ENCODE measurements around the gene CDC14A. TPM values are rescaled to one million over a fixed set of nuclear protein-coding genes. Genes with fewer than 3 reads are reported as not detected.
A peak's percentile ranks its signal among the peaks of the same experiment; 100 is the strongest.

Gene CDC14A
- total and polyA plus RNA-seq, 11 donors: 1.7 to 8.8 (median 3.5) TPM

DNA sequence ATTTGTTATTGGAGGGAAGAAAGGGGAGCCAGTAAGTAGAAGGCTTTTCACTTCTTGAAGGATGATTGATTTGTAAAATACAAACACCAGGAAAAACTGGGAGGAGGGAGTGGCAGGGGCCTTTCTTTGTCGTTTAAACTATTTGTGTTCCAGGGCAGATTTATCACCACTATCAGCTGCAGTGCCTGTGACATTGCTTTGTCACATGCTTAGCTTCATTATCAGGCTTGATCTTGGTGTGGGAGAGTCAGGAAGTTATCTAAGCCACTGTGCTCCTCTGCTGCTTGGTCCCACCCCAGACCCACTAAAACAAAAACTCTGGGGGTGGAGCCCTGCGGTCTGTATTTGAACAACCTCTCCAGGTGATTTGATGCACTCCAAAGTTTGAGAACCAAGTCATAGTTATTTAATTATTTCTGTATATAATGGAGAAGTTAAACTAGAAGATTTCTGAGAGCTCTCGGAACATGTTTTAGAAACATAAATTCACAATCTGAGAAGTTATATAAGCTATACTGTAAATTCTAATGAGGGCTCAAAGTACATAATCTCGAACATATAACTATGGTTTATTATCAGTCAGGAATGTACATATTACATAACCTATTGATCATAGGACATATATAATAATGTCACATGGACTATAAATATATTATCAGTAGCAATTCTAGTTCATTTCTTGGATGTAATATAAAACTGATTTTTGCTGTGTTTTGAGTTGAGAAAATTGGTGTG lies 87.9 kb downstream of the CDC14A start:
- Histone ChIP-seq H3K4me3 (no peak overlapping the region), H3K27me3 (no peaks in the 10 kb centered on the region), H3K27ac (peak overlapping the region in 7 of 12 donors; percentile 15 to 56 (median 45)), H3K9me3 (no peaks in the 10 kb centered on the region), H3K4me1 (peaks cover 0 to 60% (median 9%) of the 10 kb centered on the region in 12 donors), H3K36me3 (peaks cover 0 to 3% (median 0%) of the 10 kb centered on the region in 9 donors)
- WGBS, 4 donors: 54 to 59% (median 56%) methylated on average over 4 of the region's 4 CpGs
- intact Hi-C loops (cut with DNase I): loop anchor here in 6 of 10 donors (5.0 to 10.0 kb wide), 4 partner anchors 83 to 155 kb away; partner anchors contain the start of gene CDC14A (in 5 of the 6)
- TF ChIP-seq POLR2A (IDR thresholded peaks at IDR 0.05): no peak
- TF ChIP-seq, protein P1, sequence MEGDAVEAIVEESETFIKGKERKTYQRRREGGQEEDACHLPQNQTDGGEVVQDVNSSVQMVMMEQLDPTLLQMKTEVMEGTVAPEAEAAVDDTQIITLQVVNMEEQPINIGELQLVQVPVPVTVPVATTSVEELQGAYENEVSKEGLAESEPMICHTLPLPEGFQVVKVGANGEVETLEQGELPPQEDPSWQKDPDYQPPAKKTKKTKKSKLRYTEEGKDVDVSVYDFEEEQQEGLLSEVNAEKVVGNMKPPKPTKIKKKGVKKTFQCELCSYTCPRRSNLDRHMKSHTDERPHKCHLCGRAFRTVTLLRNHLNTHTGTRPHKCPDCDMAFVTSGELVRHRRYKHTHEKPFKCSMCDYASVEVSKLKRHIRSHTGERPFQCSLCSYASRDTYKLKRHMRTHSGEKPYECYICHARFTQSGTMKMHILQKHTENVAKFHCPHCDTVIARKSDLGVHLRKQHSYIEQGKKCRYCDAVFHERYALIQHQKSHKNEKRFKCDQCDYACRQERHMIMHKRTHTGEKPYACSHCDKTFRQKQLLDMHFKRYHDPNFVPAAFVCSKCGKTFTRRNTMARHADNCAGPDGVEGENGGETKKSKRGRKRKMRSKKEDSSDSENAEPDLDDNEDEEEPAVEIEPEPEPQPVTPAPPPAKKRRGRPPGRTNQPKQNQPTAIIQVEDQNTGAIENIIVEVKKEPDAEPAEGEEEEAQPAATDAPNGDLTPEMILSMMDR (IDR thresholded peaks at IDR 0.05): no peak
- ATAC-seq: peak; percentile 71 to 88 (median 80)
- DNase-seq: peak in 1 of 5 donors; percentile 17

DNA sequence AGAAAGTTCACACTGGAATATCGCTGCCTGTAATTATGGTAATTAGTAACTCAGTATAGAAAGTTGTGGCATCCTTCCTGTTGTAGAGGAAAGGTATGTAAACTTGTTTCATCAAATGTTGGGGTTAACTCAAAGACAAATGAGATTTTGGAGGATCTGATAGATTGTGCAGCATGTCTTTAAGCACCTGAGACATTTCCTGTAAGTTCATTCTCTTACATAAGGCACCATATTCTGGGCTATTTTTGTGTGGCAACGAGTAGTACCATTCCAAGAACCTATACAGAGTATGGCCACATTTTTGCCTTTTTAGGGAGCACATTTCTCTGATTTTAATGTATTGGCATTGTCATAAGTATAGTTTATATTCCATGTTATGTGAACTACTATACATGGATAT lies 88.8 kb downstream of the CDC14A start:
- no peak overlapping the region for H3K4me3 ChIP-seq
- peaks cover 0 to 7% (median 0%) of the 10 kb centered on the region in 9 donors for H3K36me3 ChIP-seq
- H3K27me3 ChIP-seq: no peaks in the 10 kb centered on the region
- H3K9me3 ChIP-seq: no peaks in the 10 kb centered on the region
- WGBS, 4 donors: 77 to 81% (median 79%) methylated on average over 2 of the region's 2 CpGs
- ATAC-seq: no peak
- H3K27ac ChIP-seq: peak overlapping the region in 1 of 12 donors; percentile 53
- TF ChIP-seq, protein P1 (IDR thresholded peaks at IDR 0.05): no peak
- TF ChIP-seq POLR2A (IDR thresholded peaks at IDR 0.05): no peak
- H3K4me1 ChIP-seq: peaks cover 0 to 62% (median 9%) of the 10 kb centered on the region in 12 donors
- no peak for DNase-seq
- intact Hi-C loops (cut with DNase I): loop anchor here in 6 of 10 donors (5.0 to 10.0 kb wide), 4 partner anchors 84 to 156 kb away; partner anchors contain the start of gene CDC14A (in 5 of the 6)

DNA sequence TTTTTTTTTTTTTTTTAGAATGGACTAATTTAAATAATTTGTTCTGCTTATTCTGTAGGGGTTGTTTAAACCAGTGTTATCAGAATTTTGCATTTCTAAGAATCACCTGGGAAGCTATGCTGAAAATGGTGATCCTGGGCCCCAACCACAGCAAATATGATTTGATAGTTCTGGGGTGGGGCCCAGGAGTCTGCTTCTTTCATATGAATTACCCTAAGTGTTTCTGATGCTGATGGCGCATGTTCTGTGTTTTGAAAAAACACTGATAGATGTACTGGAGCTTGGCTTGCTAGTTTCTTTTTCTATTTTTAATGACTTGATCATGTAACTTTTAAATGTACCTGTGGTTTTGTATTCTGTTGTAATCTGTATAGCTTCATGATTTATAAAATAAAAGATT lies 89.3 kb downstream of the CDC14A start:
- no peak for TF ChIP-seq POLR2A (IDR thresholded peaks at IDR 0.05)
- TF ChIP-seq, protein P1 (IDR thresholded peaks at IDR 0.05): no peak
- intact Hi-C loops (cut with DNase I): loop anchor here in 6 of 10 donors (5.0 to 10.0 kb wide), 4 partner anchors 84 to 157 kb away; partner anchors contain the start of gene CDC14A (in 5 of the 6)
- H3K36me3 ChIP-seq: peaks cover 0 to 7% (median 0%) of the 10 kb centered on the region in 9 donors
- DNase-seq (no peak), ATAC-seq (no peak)
- 61 to 81% (median 79%) methylated on average over 1 of the region's 1 CpG for WGBS, 4 donors
- peaks cover 0 to 62% (median 9%) of the 10 kb centered on the region in 12 donors for H3K4me1 ChIP-seq
- no peak overlapping the region for H3K4me3 ChIP-seq
- no peaks in the 10 kb centered on the region for H3K27me3 ChIP-seq
- H3K27ac ChIP-seq: peak overlapping the region in 1 of 12 donors; percentile 53
- H3K9me3 ChIP-seq: no peaks in the 10 kb centered on the region

Measured in heart left ventricle (tissue), 16 donors.